Measurements from ENCODE around the gene COLEC11.

Gene COLEC11

GRCh38 chr2:3679180-3679579, 84.3 kb downstream of the COLEC11 start:
- no peak for DNase-seq (ENCODE audit: insufficient read length)
- TF ChIP-seq POLR2A (IDR thresholded peaks at IDR 0.05; ENCODE audit: low read depth, low read length) (no peak), POLR2AphosphoS5 (IDR thresholded peaks at IDR 0.05; ENCODE audit: low read depth, low read length) (no peak), TAF1 (IDR thresholded peaks at IDR 0.05; ENCODE audit: borderline replicate concordance, low read depth, low read length) (no peak)
- no peak for FAIRE-seq

GRCh38 chr2:3679616-3680393, 84.9 kb downstream of the COLEC11 start:
- no peak for TF ChIP-seq POLR2AphosphoS5 (IDR thresholded peaks at IDR 0.05; ENCODE audit: low read depth, low read length)
- TF ChIP-seq TAF1 (IDR thresholded peaks at IDR 0.05; ENCODE audit: borderline replicate concordance, low read depth, low read length), result no peak
- TF ChIP-seq POLR2A (IDR thresholded peaks at IDR 0.05; ENCODE audit: low read depth, low read length), result no peak
- FAIRE-seq, result no peak
- DNase-seq (ENCODE audit: insufficient read length), result no peak

GRCh38 chr2:3680548-3681345, 85.8 kb downstream of the COLEC11 start:
- no peak for DNase-seq (ENCODE audit: insufficient read length)
- no peak for FAIRE-seq
- TF ChIP-seq POLR2A (IDR thresholded peaks at IDR 0.05; ENCODE audit: low read depth, low read length) (no peak), TAF1 (IDR thresholded peaks at IDR 0.05; ENCODE audit: borderline replicate concordance, low read depth, low read length) (no peak), POLR2AphosphoS5 (IDR thresholded peaks at IDR 0.05; ENCODE audit: low read depth, low read length) (no peak)

- DNase-seq (ENCODE audit: insufficient read length), result no peak
Observed at GRCh38 chr2:3681625-3682024, 86.7 kb downstream of the COLEC11 start.

GRCh38 chr2:3682811-3683210, 87.9 kb downstream of the COLEC11 start:
- DNase-seq (ENCODE audit: insufficient read length), result no peak
- TF ChIP-seq TAF1 (IDR thresholded peaks at IDR 0.05; ENCODE audit: borderline replicate concordance, low read depth, low read length), result no peak
- no peak for TF ChIP-seq POLR2A (IDR thresholded peaks at IDR 0.05; ENCODE audit: low read depth, low read length)
- TF ChIP-seq POLR2AphosphoS5 (IDR thresholded peaks at IDR 0.05; ENCODE audit: low read depth, low read length), result no peak
- FAIRE-seq, result no peak

More at GRCh38 chr2:3681625-3682024, 86.7 kb downstream of the COLEC11 start:
- no peak for FAIRE-seq
- TF ChIP-seq POLR2A (IDR thresholded peaks at IDR 0.05; ENCODE audit: low read depth, low read length), result no peak
- TF ChIP-seq TAF1 (IDR thresholded peaks at IDR 0.05; ENCODE audit: borderline replicate concordance, low read depth, low read length), result no peak
- no peak for TF ChIP-seq POLR2AphosphoS5 (IDR thresholded peaks at IDR 0.05; ENCODE audit: low read depth, low read length)

- DNase-seq (ENCODE audit: insufficient read length) (no peak), FAIRE-seq (no peak)
- no peak for TF ChIP-seq POLR2AphosphoS5 (IDR thresholded peaks at IDR 0.05; ENCODE audit: low read depth, low read length)
- no peak for TF ChIP-seq POLR2A (IDR thresholded peaks at IDR 0.05; ENCODE audit: low read depth, low read length)
- no peak for TF ChIP-seq TAF1 (IDR thresholded peaks at IDR 0.05; ENCODE audit: borderline replicate concordance, low read depth, low read length)
Observed at GRCh38 chr2:3683748-3684454, 89.0 kb downstream of the COLEC11 start.

GRCh38 chr2:3689998-3690748, 95.3 kb downstream of the COLEC11 start:
- DNase-seq (ENCODE audit: insufficient read length) (no peak), FAIRE-seq (no peak)
- TF ChIP-seq TAF1 (IDR thresholded peaks at IDR 0.05; ENCODE audit: borderline replicate concordance, low read depth, low read length) (no peak), POLR2A (IDR thresholded peaks at IDR 0.05; ENCODE audit: low read depth, low read length) (no peak), POLR2AphosphoS5 (IDR thresholded peaks at IDR 0.05; ENCODE audit: low read depth, low read length) (no peak)

- DNase-seq (ENCODE audit: insufficient read length), result no peak
- FAIRE-seq, result no peak
- TF ChIP-seq POLR2A (IDR thresholded peaks at IDR 0.05; ENCODE audit: low read depth, low read length) (no peak), POLR2AphosphoS5 (IDR thresholded peaks at IDR 0.05; ENCODE audit: low read depth, low read length) (no peak), TAF1 (IDR thresholded peaks at IDR 0.05; ENCODE audit: borderline replicate concordance, low read depth, low read length) (no peak)
Observed at GRCh38 chr2:3692375-3692774, 97.5 kb downstream of the COLEC11 start.

Data from GM12892 (cell line).